IPS-18c (cell line): ENCODE results near the gene CBLC.
A peak's percentile ranks its signal among the peaks of the same experiment; 100 is the strongest.

ENCODE experiments used
- H3K4me3 ChIP-seq: 2 replicates; pipeline ENCODE4 v1.7.0; 2013; ENCODE audit warnings: low read depth, mild to moderate bottlenecking, low read length, moderate library complexity; ENCODE audit not compliant: insufficient read depth
- H3K9me3 ChIP-seq: one replicate; pipeline ENCODE4 v1.6.1; 2013; ENCODE audit warnings: mild to moderate bottlenecking, low read length, moderate library complexity; ENCODE audit not compliant: control insufficient read depth, insufficient read depth

Gene CBLC

DNA sequence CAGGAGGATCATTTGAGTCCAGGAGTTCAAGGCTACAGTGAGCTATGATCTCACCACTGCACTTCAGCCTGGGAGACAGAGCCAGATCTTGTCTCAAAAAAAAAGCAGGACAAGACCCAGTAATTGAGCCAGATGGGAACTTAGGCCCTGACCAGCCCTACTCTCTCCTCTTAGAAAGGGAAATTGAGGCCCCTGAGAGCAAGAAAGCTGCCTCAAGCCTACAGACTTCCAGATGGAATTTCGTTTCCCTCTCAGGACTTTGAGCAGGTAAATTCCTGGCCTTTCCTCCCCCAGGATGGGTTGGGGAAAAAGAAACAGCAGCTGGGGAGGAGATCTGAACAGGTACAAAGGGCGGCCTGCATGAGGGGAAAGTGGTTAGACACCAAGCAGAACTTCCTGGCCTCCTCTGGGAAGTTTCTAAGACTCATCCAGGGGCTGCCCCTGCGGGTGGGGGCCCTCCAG lies 32.8 kb upstream of the CBLC start:
- Histone ChIP-seq H3K4me3 (no peak overlapping the region), H3K9me3 (no peaks in the 10 kb centered on the region)

- Histone ChIP-seq H3K4me3 (no peak overlapping the region), H3K9me3 (no peaks in the 10 kb centered on the region)
Measured at GRCh38 chr19:44745341-44745831, 32.3 kb upstream of the CBLC start.

DNA sequence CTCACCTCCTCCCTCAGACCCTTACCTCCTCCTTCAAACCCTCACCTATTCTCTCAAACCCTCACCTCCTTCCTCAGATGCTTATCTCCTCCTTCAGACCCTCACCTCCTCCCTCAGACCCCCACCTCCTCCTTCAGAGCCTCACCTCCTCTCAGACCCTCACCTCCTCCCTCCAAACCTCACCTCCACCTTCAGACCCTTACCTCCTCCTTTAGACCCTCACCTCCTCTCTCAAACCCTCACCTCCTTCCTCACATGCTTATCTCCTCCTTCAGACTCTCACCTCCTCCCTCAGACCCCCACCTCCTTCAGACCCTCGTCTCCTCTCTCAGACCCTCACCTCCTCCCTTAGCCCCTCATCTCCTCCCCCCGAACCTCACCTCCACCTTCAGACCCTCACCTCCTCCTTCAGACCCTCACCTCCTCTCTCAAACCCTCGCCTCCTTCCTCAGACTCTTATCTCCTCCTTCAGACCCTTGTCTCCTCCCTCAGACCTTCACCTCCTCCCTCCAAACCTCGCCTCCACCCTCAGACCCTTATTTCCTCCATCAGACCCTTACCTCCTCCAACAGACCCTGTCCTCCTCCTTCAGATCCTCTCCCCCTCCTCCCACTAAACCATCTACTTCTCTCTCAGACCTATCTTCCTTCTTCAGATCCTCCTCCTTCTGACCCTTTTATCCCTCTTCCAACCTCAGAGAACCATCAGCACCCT lies 31.6 kb upstream of the CBLC start:
- Histone ChIP-seq H3K4me3 (no peak overlapping the region), H3K9me3 (no peaks in the 10 kb centered on the region)

DNA sequence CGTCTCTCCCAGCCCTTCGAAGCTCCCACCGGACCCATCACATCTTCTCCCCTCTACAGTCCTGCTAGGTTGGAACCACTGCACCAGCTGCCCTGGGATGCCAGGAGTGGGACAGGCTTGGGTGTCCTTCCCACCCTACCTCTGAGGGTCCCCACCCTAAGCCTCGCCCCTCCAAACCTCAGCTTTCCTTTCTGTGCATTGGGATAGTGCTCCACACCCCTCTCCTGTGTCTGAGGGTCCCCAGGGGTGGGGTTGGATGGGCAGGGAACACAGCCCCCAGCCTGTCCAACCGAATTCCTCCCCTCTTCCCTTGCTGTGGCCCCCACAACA lies 31.1 kb upstream of the CBLC start:
- Histone ChIP-seq H3K9me3 (no peaks in the 10 kb centered on the region), H3K4me3 (no peak overlapping the region; the same call in 1 of the 2 replicates)

DNA sequence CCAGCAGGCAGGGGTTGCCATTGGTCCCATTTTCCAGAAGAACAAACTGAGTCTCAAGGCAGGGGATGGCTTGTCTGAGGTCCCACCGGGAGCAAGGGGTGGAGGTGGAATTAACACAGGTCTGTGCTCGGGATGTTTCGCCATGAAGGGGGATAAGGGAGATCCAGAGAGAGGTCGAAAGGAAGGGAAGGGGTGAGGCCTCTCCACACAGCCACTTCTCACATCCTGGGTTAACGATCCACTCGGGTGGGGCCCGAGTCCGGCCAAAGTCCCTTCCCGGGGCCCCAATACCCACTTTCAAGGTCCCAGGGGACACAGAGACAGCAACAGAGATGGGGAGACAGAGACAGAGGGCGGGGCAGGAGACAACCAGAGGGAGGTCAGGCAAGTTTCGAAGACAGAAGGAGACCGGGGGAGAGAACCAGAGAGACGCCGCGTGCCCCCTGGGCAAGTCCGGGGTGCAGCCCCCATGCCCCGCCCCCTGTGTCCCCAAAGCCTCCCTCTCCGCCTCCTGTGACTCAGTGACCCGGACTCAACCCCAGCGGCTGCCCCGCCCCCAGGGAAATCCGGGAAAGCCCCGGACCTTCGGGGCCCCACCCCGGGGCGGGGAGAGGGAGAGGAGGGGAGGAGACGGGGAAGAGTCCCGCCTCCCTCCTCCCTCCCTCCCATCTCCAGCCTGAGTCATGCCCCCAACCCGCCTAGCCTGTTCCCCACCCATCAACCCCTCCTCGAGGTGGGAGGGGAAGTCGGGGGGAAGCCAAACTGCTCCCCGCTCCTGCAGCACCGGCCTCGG lies 30.5 kb upstream of the CBLC start:
- Histone ChIP-seq H3K9me3 (no peaks in the 10 kb centered on the region), H3K4me3 (peak overlapping the region; percentile 63)

- peak overlapping the region; percentile 63 for H3K4me3 ChIP-seq
- H3K9me3 ChIP-seq = no peaks in the 10 kb centered on the region
Measured at GRCh38 chr19:44747739-44748425, 29.8 kb upstream of the CBLC start.

DNA sequence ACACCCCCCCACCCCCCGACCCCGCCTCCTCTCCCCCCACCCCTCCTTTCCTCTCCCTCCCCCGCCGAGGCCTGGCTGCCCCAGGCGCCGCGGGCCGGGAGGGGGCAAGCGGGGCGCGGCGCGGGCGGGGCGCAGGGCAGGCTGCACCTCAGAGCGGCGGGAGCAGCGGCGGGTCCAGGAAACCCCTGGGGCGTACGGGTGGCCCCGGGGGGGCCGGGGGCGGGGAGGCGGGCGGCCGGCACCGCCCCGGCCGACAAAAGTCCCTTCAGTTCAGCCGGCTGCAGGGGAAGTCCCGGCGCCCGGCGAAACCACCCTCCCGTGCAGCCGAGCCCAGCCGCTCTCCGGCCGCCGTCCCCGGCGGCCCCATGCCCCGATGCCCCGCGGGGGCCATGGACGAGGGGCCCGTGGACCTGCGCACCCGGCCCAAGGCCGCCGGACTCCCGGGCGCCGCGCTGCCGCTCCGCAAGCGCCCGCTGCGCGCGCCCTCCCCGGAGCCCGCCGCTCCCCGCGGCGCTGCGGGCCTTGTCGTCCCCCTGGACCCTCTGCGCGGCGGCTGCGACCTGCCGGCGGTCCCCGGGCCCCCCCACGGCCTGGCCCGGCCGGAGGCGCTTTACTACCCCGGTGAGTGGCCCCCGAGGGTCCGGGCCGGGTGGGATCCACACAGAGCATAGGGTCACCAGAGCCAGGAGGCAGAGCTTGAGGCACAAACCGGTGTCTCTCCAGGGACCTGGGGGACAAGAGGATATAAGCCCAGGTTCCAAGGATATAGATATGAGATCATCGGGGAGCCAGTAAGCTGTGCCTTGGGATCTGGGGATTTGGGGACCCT lies 29.1 kb upstream of the CBLC start, which contains the start of gene BCL3:
Gene BCL3 (plus strand): TSS at position 283 of the 829 bp plus-strand sequence. CDS start 83 bp downstream, at position 366.
- Histone ChIP-seq H3K9me3 (no peaks in the 10 kb centered on the region), H3K4me3 (peak within 1 kb of the TSS; percentile 63)

DNA sequence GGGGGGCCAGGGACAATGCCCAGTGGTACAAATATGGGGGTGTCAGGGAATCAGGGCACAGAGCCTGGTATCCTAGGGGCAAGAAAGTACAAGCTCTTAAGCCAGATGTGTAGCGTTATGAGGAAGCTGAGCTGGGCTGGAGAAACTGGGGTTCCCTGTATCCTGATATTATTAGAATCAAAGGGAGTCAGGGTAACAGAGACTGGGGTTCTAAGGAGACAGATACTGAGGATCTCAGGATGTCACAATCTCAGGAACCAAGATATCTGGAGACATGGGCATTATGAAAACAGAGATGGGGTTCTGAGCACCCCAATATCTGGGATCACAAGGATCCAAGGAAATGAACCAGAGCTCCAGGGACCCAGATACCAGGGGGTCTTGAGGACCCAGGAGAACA lies 28.4 kb upstream of the CBLC start:
- H3K4me3 ChIP-seq = peak overlapping the region; percentile 46; the same call in 1 of the 2 replicates
- no peaks in the 10 kb centered on the region for H3K9me3 ChIP-seq

DNA sequence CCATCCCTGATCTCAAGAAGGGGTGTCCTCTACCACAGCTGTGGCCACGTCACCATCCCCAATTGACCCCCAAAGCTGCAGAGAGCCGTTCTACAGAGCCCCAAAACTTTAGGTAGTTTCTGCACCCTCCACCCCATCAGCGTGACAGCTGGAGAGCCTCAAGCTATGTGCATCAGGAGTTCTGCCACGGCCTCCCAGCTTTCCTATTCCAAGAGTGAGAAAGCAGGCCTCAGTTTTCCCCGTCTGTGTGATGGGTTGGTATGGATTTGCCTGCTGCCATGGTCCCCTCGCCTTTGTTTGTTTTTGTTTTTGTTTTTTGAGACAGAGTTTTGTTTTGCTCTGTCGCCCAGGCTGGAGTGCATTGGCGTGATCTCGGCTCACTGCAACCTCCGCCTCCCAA lies 27.7 kb upstream of the CBLC start:
- H3K9me3 ChIP-seq = no peaks in the 10 kb centered on the region
- no peak overlapping the region for H3K4me3 ChIP-seq

DNA sequence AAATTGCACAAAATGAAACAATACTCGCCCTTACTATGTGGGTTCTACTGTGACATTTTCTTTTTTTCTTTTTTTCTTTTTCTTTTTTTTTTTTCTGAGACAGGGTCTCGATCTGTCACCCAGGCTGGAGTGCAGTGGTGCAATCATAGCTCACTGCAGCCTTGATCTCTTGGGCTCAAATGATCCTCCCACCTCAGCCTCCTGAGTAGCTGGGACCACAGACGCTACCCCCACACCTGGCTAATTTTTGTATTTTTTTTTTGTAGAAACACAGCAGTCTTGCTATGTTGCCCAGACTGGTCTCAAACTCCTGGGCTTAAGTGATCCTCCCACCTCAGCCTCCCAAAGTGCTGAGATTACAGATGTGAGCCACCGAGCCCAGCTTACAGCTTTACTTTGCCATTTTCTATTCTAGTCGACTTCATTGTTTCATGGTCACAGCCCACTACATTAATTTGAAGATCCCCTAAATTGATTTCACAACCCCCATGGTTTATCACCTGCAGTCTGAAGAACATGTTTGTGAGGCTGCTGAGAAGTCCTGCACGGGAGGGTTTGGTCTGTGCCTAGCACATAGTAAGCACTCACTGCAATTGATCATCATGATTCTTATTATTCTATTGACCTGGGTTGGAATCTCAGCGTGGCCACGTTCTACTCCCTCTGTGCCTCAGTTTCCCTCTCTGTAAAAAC lies 25.4 kb upstream of the CBLC start:
- no peak overlapping the region for H3K4me3 ChIP-seq
- no peaks in the 10 kb centered on the region for H3K9me3 ChIP-seq

DNA sequence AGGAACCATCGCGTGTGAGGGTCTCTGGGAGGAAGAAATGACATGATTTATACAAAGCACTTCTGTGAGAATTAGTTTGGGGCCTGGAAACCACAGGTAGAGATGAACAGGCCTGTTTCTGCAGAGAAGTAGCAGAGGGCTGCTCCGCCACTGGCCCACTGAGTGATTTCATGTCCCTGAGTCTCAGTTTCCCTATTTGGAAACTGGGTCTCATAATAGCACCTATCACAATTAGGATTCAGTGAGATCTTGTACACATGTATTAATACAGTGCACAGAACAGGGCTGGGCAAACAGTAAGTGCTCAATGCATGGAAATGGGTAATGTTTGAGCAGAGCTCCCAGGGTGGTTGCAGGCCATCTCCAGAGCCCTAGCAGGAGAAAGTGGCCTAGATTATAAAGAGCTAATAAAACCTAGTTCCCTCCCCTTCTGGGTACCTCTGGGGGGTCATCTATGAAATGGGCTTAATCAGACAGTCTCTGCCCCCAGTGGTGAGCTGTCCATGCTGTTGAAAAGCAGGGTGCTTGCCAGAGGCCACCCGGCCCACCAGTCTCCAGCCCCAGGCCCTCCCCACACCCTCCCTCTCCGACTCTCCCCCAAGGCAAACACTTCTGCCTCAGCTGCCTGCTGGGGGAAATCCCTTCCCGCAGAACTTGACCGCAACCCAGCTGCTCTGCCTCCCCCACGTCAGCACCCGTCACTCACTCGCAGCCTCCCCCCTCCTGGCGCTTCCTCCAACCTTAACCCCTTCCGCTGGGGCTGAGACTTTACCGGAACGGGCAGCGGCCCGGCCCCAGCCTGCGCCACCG lies 24.7 kb upstream of the CBLC start:
- H3K9me3 ChIP-seq = no peaks in the 10 kb centered on the region
- H3K4me3 ChIP-seq = peak overlapping the region; percentile 34; the same call in 1 of the 2 replicates

DNA sequence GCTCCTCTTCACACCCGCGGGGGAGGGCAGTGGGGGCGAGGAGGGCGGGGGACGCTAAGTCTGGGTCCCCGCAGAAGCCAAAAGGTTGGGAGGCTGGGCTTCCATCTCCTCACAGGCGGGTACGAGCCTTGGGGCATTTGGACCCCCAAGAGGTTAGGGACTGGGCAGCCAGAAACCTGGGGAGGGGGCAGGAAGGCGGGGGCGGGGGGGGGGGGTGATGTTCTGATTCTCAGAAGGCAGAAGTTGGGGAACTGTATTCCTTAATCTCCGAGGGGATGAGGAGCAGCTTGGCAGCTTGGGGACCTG lies 24.1 kb upstream of the CBLC start:
- H3K9me3 ChIP-seq = no peaks in the 10 kb centered on the region
- H3K4me3 ChIP-seq = peak overlapping the region; percentile 34; the same call in 1 of the 2 replicates

GRCh38 chr19:44753932-44754749 lies 23.5 kb upstream of the CBLC start:
- H3K4me3 ChIP-seq = peak overlapping the region; percentile 57
- H3K9me3 ChIP-seq = no peaks in the 10 kb centered on the region

DNA sequence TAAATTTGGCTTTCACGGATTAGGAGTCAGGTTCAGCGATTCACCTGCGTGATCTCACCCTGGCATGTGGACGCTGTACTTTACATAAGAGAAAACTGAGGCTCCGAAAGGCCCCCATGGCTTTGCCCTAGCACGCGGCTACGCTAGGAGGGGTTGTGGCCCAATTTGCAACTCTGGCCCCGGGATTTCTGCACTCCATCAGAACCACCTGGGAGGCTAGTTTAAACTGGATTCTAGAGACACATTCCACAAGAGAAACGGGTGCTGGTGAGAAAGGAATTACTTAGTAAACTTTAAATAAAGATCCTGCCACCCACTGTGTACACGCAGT lies 23.0 kb upstream of the CBLC start:
- H3K9me3 ChIP-seq = no peaks in the 10 kb centered on the region

DNA sequence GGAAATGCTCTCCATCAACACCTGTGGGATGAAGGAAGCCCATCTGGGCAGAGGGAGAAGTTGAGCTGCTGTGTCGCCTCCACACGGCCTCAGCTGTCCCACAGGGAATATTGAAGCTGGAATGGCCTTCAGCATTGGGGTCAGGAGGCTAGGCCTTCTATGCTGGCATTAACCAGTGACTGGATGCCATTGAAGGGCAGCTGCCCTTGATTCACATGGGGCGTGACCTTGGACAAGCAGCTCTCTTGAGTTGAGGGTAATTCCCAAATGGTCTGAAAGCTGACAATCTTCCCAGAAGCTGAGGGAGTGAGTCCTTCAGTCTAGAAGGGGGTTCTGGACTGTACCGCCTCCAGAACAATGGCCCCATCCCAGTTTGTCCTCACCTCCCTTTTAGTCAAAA lies 22.5 kb upstream of the CBLC start:
- H3K4me3 ChIP-seq = peak overlapping the region; percentile 57; the same call in 1 of the 2 replicates
- H3K9me3 ChIP-seq = no peaks in the 10 kb centered on the region

More for the DNA sequence above, 23.0 kb upstream of the CBLC start:
- peak overlapping the region; percentile 57 for H3K4me3 ChIP-seq
